ELR (cell line): ENCODE measurements around the gene SLC2A1.

Experiments
- DNase-seq: peaks from one replicate; pipeline ENCODE4 v3.0.0-alpha.2; 2015; ENCODE audit warnings: low read depth

SLC2A1 gene

GRCh38 chr1:42958488-42959319, at the start of gene SLC2A1:
Gene SLC2A1 (minus strand): TSS chr1:42958868. CDS start chr1:42958651, 217 bp downstream.
- peak; percentile 97 for DNase-seq

GRCh38 chr1:43007377-43008114, 48.9 kb upstream of the SLC2A1 start:
- DNase-seq = no peak

GRCh38 chr1:43005460-43006361, 47.0 kb upstream of the SLC2A1 start:
- DNase-seq = no peak

- no peak for DNase-seq
These were observed 46.2 kb upstream of the SLC2A1 start for GRCh38 chr1:43004587-43005459.

GRCh38 chr1:43002766-43003165, 44.1 kb upstream of the SLC2A1 start:
- no peak for DNase-seq

GRCh38 chr1:43002116-43002515, 43.4 kb upstream of the SLC2A1 start:
- DNase-seq = no peak

- no peak for DNase-seq
These were observed 42.8 kb upstream of the SLC2A1 start for GRCh38 chr1:43001434-43001833.

GRCh38 chr1:43000271-43000670, 41.6 kb upstream of the SLC2A1 start:
- DNase-seq = no peak

- peak; percentile 71 for DNase-seq
These were observed 40.6 kb upstream of the SLC2A1 start for GRCh38 chr1:42999308-42999707.

- no peak for DNase-seq
These were observed 39.7 kb upstream of the SLC2A1 start for GRCh38 chr1:42998386-42998785.

- DNase-seq = no peak
These were observed 37.8 kb upstream of the SLC2A1 start for GRCh38 chr1:42996384-42996970.

GRCh38 chr1:42993502-42994136, 35.0 kb upstream of the SLC2A1 start:
- no peak for DNase-seq

GRCh38 chr1:42992054-42992571, 33.4 kb upstream of the SLC2A1 start:
- no peak for DNase-seq

GRCh38 chr1:42990757-42991346, 32.2 kb upstream of the SLC2A1 start:
- no peak for DNase-seq

GRCh38 chr1:42983693-42984092, 25.0 kb upstream of the SLC2A1 start:
- DNase-seq = no peak

- DNase-seq = no peak
These were observed 24.6 kb upstream of the SLC2A1 start for GRCh38 chr1:42983253-42983652.

GRCh38 chr1:42982641-42983040, 24.0 kb upstream of the SLC2A1 start:
- no peak for DNase-seq

- DNase-seq = no peak
These were observed 23.2 kb upstream of the SLC2A1 start for GRCh38 chr1:42981871-42982270.

- DNase-seq = no peak
These were observed 22.7 kb upstream of the SLC2A1 start for GRCh38 chr1:42981255-42981805.
